Measurements from ENCODE around the gene NCK2.

The NCK2 gene

GRCh38 chr2:105736145-105736544 is 8.6 kb upstream of the NCK2 start:
- DNase-seq (ENCODE audit: low spot score) = no peak

- DNase-seq (ENCODE audit: low spot score) = no peak
Observed at GRCh38 chr2:105737980-105738657, 6.6 kb upstream of the NCK2 start.

- no peak for DNase-seq (ENCODE audit: low spot score)
Observed at GRCh38 chr2:105738658-105739241, 6.0 kb upstream of the NCK2 start.

- DNase-seq (ENCODE audit: low spot score) = no peak
Observed at GRCh38 chr2:105739426-105739825, 5.3 kb upstream of the NCK2 start.

GRCh38 chr2:105739944-105740530 is 4.7 kb upstream of the NCK2 start:
- no peak for DNase-seq (ENCODE audit: low spot score)

- no peak for DNase-seq (ENCODE audit: low spot score)
Observed at GRCh38 chr2:105741174-105741573, 3.5 kb upstream of the NCK2 start.

- no peak for DNase-seq (ENCODE audit: low spot score)
Observed at GRCh38 chr2:105741617-105742016, 3.1 kb upstream of the NCK2 start.

GRCh38 chr2:105744091-105744908 is 412 bp upstream of the NCK2 start:
- peak; percentile 48 for DNase-seq (ENCODE audit: low spot score)

GRCh38 chr2:105746177-105747080 is 1.7 kb downstream of the NCK2 start:
- DNase-seq (ENCODE audit: low spot score) = no peak

GRCh38 chr2:105747254-105747894 is 2.7 kb downstream of the NCK2 start:
- DNase-seq (ENCODE audit: low spot score) = no peak

GRCh38 chr2:105747991-105748390 is 3.3 kb downstream of the NCK2 start:
- DNase-seq (ENCODE audit: low spot score) = no peak

- no peak for DNase-seq (ENCODE audit: low spot score)
Observed at GRCh38 chr2:105748566-105748965, 3.9 kb downstream of the NCK2 start.

GRCh38 chr2:105749583-105750400 is 5.1 kb downstream of the NCK2 start:
- DNase-seq (ENCODE audit: low spot score) = no peak

GRCh38 chr2:105750735-105751134 is 6.0 kb downstream of the NCK2 start:
- no peak for DNase-seq (ENCODE audit: low spot score)

- no peak for DNase-seq (ENCODE audit: low spot score)
Observed at GRCh38 chr2:105751272-105751671, 6.6 kb downstream of the NCK2 start.

GRCh38 chr2:105752691-105753358 is 8.1 kb downstream of the NCK2 start:
- no peak for DNase-seq (ENCODE audit: low spot score)

- no peak for DNase-seq (ENCODE audit: low spot score)
Observed at GRCh38 chr2:105753380-105753779, 8.7 kb downstream of the NCK2 start.

GRCh38 chr2:105754011-105754410 is 9.3 kb downstream of the NCK2 start:
- no peak for DNase-seq (ENCODE audit: low spot score)

GRCh38 chr2:105754994-105755393 is 10.3 kb downstream of the NCK2 start:
- DNase-seq (ENCODE audit: low spot score) = no peak

GRCh38 chr2:105755895-105756294 is 11.2 kb downstream of the NCK2 start:
- DNase-seq (ENCODE audit: low spot score) = no peak

Data from Ammon's horn (tissue), 1 donor.